Mammary epithelial cell (primary cell): Measurements from ENCODE around the gene ZCWPW2.

Source experiments
- CTCF ChIP-seq, 2 donors: IDR thresholded peaks in 1 of 2; conservative IDR thresholded peaks in 1 of 2; 2 replicates each; pipeline ENCODE4 v1.5.1; 2011 to 2012; ENCODE audit warnings: inconsistent platforms in 2 of 2, low read length in 2 of 2, mild to moderate bottlenecking in 2 of 2, control low read depth in 1 of 2, low read depth in 1 of 2; ENCODE audit not compliant: insufficient read depth in 1 of 2; ENCODE audit errors: extremely low read depth in 1 of 2
- EZH2 ChIP-seq: IDR thresholded peaks from 2 replicates; pipeline ENCODE4 v1.6.1; 2012; ENCODE audit warnings: low read length, inconsistent platforms, borderline replicate concordance

- TF ChIP-seq CTCF (conservative IDR thresholded peaks at IDR 0.05 in 1 of 2, IDR thresholded peaks at IDR 0.05 in 1 of 2; ENCODE audit: extremely low read depth in 1 of 2, insufficient read depth in 1 of 2, low read depth in 1 of 2, low read length in 2 of 2) (no peak), EZH2 (no peak)
Observed at GRCh38 chr3:28300345-28300962, 48.1 kb upstream of the ZCWPW2 start.
